ENCODE results near the gene CSMD2. TPM values are rescaled to one million over a fixed set of nuclear protein-coding genes. Genes with fewer than 3 reads are reported as not detected.

Gene CSMD2
- total and polyA plus RNA-seq, 7 donors: 0.02 to 0.32 (median 0.10) TPM

GRCh38 chr1:33667386-33668282 is 497.4 kb downstream of the CSMD2 start:
- ATAC-seq: no peak
- Histone ChIP-seq H3K4me1 (no peaks in the 10 kb centered on the region), H3K27ac (no peak overlapping the region), H3K27me3 (ENCODE audit: insufficient read depth in 3 of 3, low read length in 2 of 3) (peaks cover 0 to 4% (median 4%) of the 10 kb centered on the region in 3 donors), H3K4me3 (no peak overlapping the region), H3K36me3 (ENCODE audit: insufficient read depth in 1 of 2, low read depth in 1 of 2) (no peaks in the 10 kb centered on the region), H3K9me3 (no peaks in the 10 kb centered on the region)
- no peak for DNase-seq
- no peak for TF ChIP-seq CTCF (IDR thresholded peaks at IDR 0.05)
- intact Hi-C loops (cut with DNase I): no loop called here
- 84 to 87% (median 85%) methylated on average over 14 of the region's 14 CpGs for WGBS, 3 donors

- Histone ChIP-seq H3K4me3 (no peak overlapping the region), H3K27me3 (ENCODE audit: insufficient read depth in 3 of 3, low read length in 2 of 3) (peaks cover 0 to 4% (median 4%) of the 10 kb centered on the region in 3 donors), H3K36me3 (ENCODE audit: insufficient read depth in 1 of 2, low read depth in 1 of 2) (no peaks in the 10 kb centered on the region), H3K4me1 (no peaks in the 10 kb centered on the region), H3K9me3 (no peaks in the 10 kb centered on the region), H3K27ac (no peak overlapping the region)
- intact Hi-C loops (cut with DNase I): no loop called here
- WGBS, 3 donors: 65 to 78% (median 66%) methylated on average over 5 of the region's 5 CpGs
- TF ChIP-seq CTCF (IDR thresholded peaks at IDR 0.05): no peak
- DNase-seq (no peak), ATAC-seq (no peak)
Observed at GRCh38 chr1:33666616-33667015, 498.4 kb downstream of the CSMD2 start.

- DNase-seq: no peak
- ATAC-seq: no peak
- TF ChIP-seq CTCF (IDR thresholded peaks at IDR 0.05): no peak
- intact Hi-C loops (cut with DNase I): no loop called here
- Histone ChIP-seq H3K36me3 (ENCODE audit: insufficient read depth in 1 of 2, low read depth in 1 of 2) (no peaks in the 10 kb centered on the region), H3K9me3 (no peaks in the 10 kb centered on the region), H3K4me1 (no peaks in the 10 kb centered on the region), H3K27ac (no peak overlapping the region), H3K4me3 (no peak overlapping the region), H3K27me3 (ENCODE audit: insufficient read depth in 3 of 3, low read length in 2 of 3) (peaks cover 0 to 11% (median 0%) of the 10 kb centered on the region in 3 donors)
- 44 to 55% (median 46%) methylated on average over 6 of the region's 6 CpGs for WGBS, 3 donors
Observed at GRCh38 chr1:33661811-33662454, 503.1 kb downstream of the CSMD2 start.

GRCh38 chr1:33660956-33661355 is 504.1 kb downstream of the CSMD2 start:
- Histone ChIP-seq H3K4me3 (no peak overlapping the region), H3K36me3 (ENCODE audit: insufficient read depth in 1 of 2, low read depth in 1 of 2) (no peaks in the 10 kb centered on the region), H3K4me1 (no peaks in the 10 kb centered on the region), H3K9me3 (no peaks in the 10 kb centered on the region), H3K27ac (no peak overlapping the region), H3K27me3 (ENCODE audit: insufficient read depth in 3 of 3, low read length in 2 of 3) (peaks cover 0 to 11% (median 0%) of the 10 kb centered on the region in 3 donors)
- DNase-seq (no peak), ATAC-seq (no peak)
- TF ChIP-seq CTCF (IDR thresholded peaks at IDR 0.05): no peak
- 86 to 89% (median 86%) methylated on average over 8 of the region's 8 CpGs for WGBS, 3 donors
- intact Hi-C loops (cut with DNase I): no loop called here

All from psoas muscle (tissue), 8 donors.